GM12878 (cell line): ENCODE measurements around the gene GCDH. TPM values are rescaled to one million over a fixed set of nuclear protein-coding genes. Genes with fewer than 3 reads are reported as not detected.
"Not testable (repeated sequence)": the region's sequence is repeated elsewhere in the genome, so short reads cannot be mapped to it uniquely, and the experiment has no call there.

Experiments used
- ATAC-seq: fragments of 200-7000 bp; cut with Tn5 transposase; 3 replicates; pipeline ENCODE4 v1.9.1; 2020; ENCODE audit warnings: mild to moderate bottlenecking, moderate library complexity
- BruUV-seq: library from RNA; stranded (reverse); fragments of 400-500 nt; replicated peaks from 2 replicates; lab custom pipeline; 2021; lab: Mats Ljungman, UMichigan
- CTCF ChIA-PET: fragments of 300-600 bp; sonication (Branson Sonifier 250); formaldehyde crosslinking; extraction: SDS; loops from one replicate; lab custom pipeline; 2021; ENCODE audit warnings: inconsistent platforms; lab: Yijun Ruan, JAX
- POLR2A ChIA-PET: fragments of 350-600 bp; formaldehyde crosslinking; extraction: SDS; loops from one replicate; lab custom pipeline; 2021; ENCODE audit warnings: inconsistent platforms; lab: Charles Lee
- RAD21 ChIA-PET: fragments of 300-600 bp; sonication (Branson Sonifier 250); formaldehyde crosslinking; loops from one replicate; lab custom pipeline; 2023; ENCODE audit warnings: antibody characterized with exemption; ENCODE audit not compliant: unreplicated experiment; lab: Charles Lee
- SMC1A ChIA-PET: fragments of 300-600 bp; sonication (Branson Sonifier 250); formaldehyde crosslinking; loops from one replicate; lab custom pipeline; 2023; ENCODE audit not compliant: unreplicated experiment, uncharacterized antibody; lab: Charles Lee
- DNase-seq: peaks from one replicate; pipeline ENCODE4 v3.0.0-alpha.2; 2011; ENCODE audit warnings: low read depth, low spot score
- FAIRE-seq: peaks from 3 replicates; lab custom pipeline; 2011; peaks lifted over from hg19 to GRCh38; lab: Jason Lieb, UNC
- H2AFZ ChIP-seq: 2 replicates; pipeline ENCODE4 v1.6.0; 2011; ENCODE audit warnings: low read depth, low read length, control low read depth; ENCODE audit not compliant: control insufficient read depth
- H3K27ac ChIP-seq: 2 replicates; pipeline ENCODE4 v1.5.1; 2011; ENCODE audit warnings: control low read depth; ENCODE audit not compliant: control insufficient read depth, insufficient read depth
- H3K27me3 ChIP-seq, 2 experiments: replicated peaks in 1 of 2; 2 replicates each; pipeline versions ENCODE4 v1.6.0 to v1.6.1; 2011; ENCODE audit warnings: low read length in 1 of 2; ENCODE audit not compliant: control insufficient read depth in 2 of 2, insufficient read depth in 2 of 2
- H3K36me3 ChIP-seq, 2 experiments: 2 replicates each; pipeline ENCODE4 v1.5.1; 2011; ENCODE audit warnings: low read length in 1 of 2; ENCODE audit not compliant: control insufficient read depth in 2 of 2, insufficient read depth in 2 of 2
- H3K4me1 ChIP-seq: 2 replicates; pipeline ENCODE4 v1.6.1; 2011; ENCODE audit warnings: mild to moderate bottlenecking, low read length, moderate library complexity, mixed read lengths; ENCODE audit not compliant: control insufficient read depth, insufficient read depth
- H3K4me2 ChIP-seq: 2 replicates; pipeline ENCODE4 v1.6.0; 2011; ENCODE audit warnings: control low read depth; ENCODE audit not compliant: control insufficient read depth, insufficient read depth
- H3K4me3 ChIP-seq: fragments of 200-600 bp; sonication (generic); 2 replicates; pipeline ENCODE4 v1.5.1; 2016
- H3K79me2 ChIP-seq: 2 replicates; pipeline ENCODE4 v1.6.0; 2011; ENCODE audit warnings: low read length; ENCODE audit not compliant: control insufficient read depth, insufficient read depth
- H3K9ac ChIP-seq: 2 replicates; pipeline ENCODE4 v1.8.0; 2011; ENCODE audit warnings: low read length, control low read depth, mixed read lengths; ENCODE audit not compliant: control insufficient read depth, insufficient read depth
- H3K9me3 ChIP-seq: replicated peaks from 3 replicates; pipeline ENCODE4 v1.5.1; 2011; ENCODE audit warnings: mild to moderate bottlenecking, low read length; ENCODE audit not compliant: control insufficient read depth, insufficient read depth
- H4K20me1 ChIP-seq: 2 replicates; pipeline ENCODE4 v1.6.0; 2011; ENCODE audit not compliant: control insufficient read depth, insufficient read depth
- CTCF ChIP-seq, 3 experiments: IDR thresholded peaks in 2 of 3; conservative IDR thresholded peaks in 1 of 3; 2 replicates each; pipeline ENCODE4 v1.5.1; 2011; ENCODE audit warnings: low read depth in 3 of 3, low read length in 3 of 3, mild to moderate bottlenecking in 3 of 3, control low read depth in 2 of 3, moderate library complexity in 2 of 3, inconsistent platforms in 1 of 3, mixed read lengths in 1 of 3; ENCODE audit not compliant: control insufficient read depth in 2 of 3, insufficient read depth in 1 of 3; ENCODE audit errors: extremely low read depth in 1 of 3
- FOXK2 ChIP-seq: fragments of 450-650 bp; IDR thresholded peaks from 2 replicates; pipeline ENCODE4 v1.6.1; 2017; ENCODE audit warnings: mild to moderate bottlenecking, moderate library complexity
- HDGF ChIP-seq: fragments of 450-650 bp; IDR thresholded peaks from 2 replicates; pipeline ENCODE4 v1.6.1; 2016; ENCODE audit warnings: antibody characterized with exemption
- KAT2A ChIP-seq: conservative IDR thresholded peaks from 2 replicates; pipeline ENCODE4 v1.6.1; 2011; ENCODE audit warnings: low read depth, low read length; ENCODE audit not compliant: control insufficient read depth
- MEF2B ChIP-seq: fragments of 450-650 bp; IDR thresholded peaks from 2 replicates; pipeline ENCODE4 v1.6.1; 2018; ENCODE audit warnings: mild to moderate bottlenecking, moderate library complexity; ENCODE audit not compliant: partially characterized antibody, poor library complexity, severe bottlenecking
- NBN ChIP-seq: fragments of 450-650 bp; IDR thresholded peaks from 2 replicates; pipeline ENCODE4 v1.6.1; 2016
- PBX3 ChIP-seq: IDR thresholded peaks from 2 replicates; pipeline ENCODE4 v1.6.1; 2011; ENCODE audit warnings: mild to moderate bottlenecking, low read depth, low read length, moderate library complexity; ENCODE audit not compliant: insufficient replicate concordance
- PKNOX1 ChIP-seq: fragments of 450-650 bp; IDR thresholded peaks from 2 replicates; pipeline ENCODE4 v1.6.1; 2016; ENCODE audit warnings: mild to moderate bottlenecking
- SIN3A ChIP-seq: IDR thresholded peaks from 2 replicates; pipeline ENCODE4 v1.6.1; 2012; ENCODE audit warnings: low read depth, low read length, improper control_type of control experiment
- YY1 ChIP-seq: IDR thresholded peaks from 2 replicates; pipeline ENCODE4 v1.6.1; 2011; ENCODE audit warnings: low read depth, mild to moderate bottlenecking, low read length
- WGBS: methylation state at CpG from one replicate; pipeline ENCODE4 v1.1.6; 2016; ENCODE audit warnings: low lambda C conversion rate; ENCODE audit not compliant: insufficient replicate concordance, insufficient coverage; ENCODE audit errors: missing lambda C conversion rate; 5-methylcytosine and 5-hydroxymethylcytosine counted together
- in situ Hi-C: fragments of 300-500 bp; cut with MboI; formaldehyde crosslinking; loops from 9 replicates; pipeline ENCODE4 v1.14.3; 2018; ENCODE audit warnings: mixed read lengths
- intact Hi-C: fragments of 100-400 bp; cut with micrococcal nuclease; formaldehyde crosslinking; loops from one replicate; pipeline ENCODE4 v1.14.2; 2022; ENCODE audit not compliant: unreplicated experiment
- polyA plus RNA-seq, 11 experiments: library from polyadenylated mRNA; depleted of rRNA in 4 of 11; unstranded in 6 of 11; stranded (reverse) in 5 of 11; fragments of >200 nt; fragmentation: Nextera tagmentation in 4 of 11; fragmentation: Illumina TruSeq in 1 of 11; extraction: Ambion mirVana in 4 of 11; extraction: Trizol in 1 of 11; gene quantifications; 1 replicate in 1 of 11; 2 replicates in 10 of 11; pipeline versions ENCODE4 v1.2.1 to v1.2.3, GENCODE V29; 2011 to 2016; ENCODE audit warnings: inconsistent platforms in 2 of 11, missing spikeins in 2 of 11, low read depth in 1 of 11
- total RNA-seq, 4 experiments: library from RNA; depleted of rRNA in 3 of 4; stranded (reverse); fragments of >200 nt in 3 of 4; fragmentation: Illumina TruSeq in 1 of 4; extraction: Trizol in 1 of 4; gene quantifications; 2 replicates each; pipeline versions ENCODE4 v1.2.1 to v1.2.3, GENCODE V29; 2013 to 2021

GCDH gene
- total and polyA plus RNA-seq, 10 of the 15 experiments (the other 5 are each of a cell fraction or from before 2014, with no cell fraction given): 4.2 to 69.4 (median 39.7) TPM

GRCh38 chr19:12888006-12888603 is 2.9 kb upstream of the GCDH start:
- WGBS: 21% methylated on average over 5 of the region's 5 CpGs
- Histone ChIP-seq H3K27ac (no peak overlapping the region), H3K4me3 (no peak overlapping the region), H3K36me3 (no peaks in the 10 kb centered on the region), H3K9me3 (peaks cover 7% of the 10 kb centered on the region), H3K27me3 (no peaks in the 10 kb centered on the region; a peak in 1 of 4 replicates), H3K4me1 (peaks cover 19% of the 10 kb centered on the region), H3K79me2 (peaks cover 10% of the 10 kb centered on the region), H2AFZ (no peak overlapping the region), H4K20me1 (no peaks in the 10 kb centered on the region), H3K4me2 (no peak overlapping the region), H3K9ac (no peak overlapping the region)
- ChIA-PET CTCF (interaction anchor here (0.6 to 13.2 kb wide), 2 partner anchors 75 to 139 kb away, joined by 3 to 182 read pairs; no protein-coding TSS in a partner anchor), POLR2A (no interaction called here), SMC1A (interaction anchor here (1.5 kb wide), 1 partner anchor 12 kb away, joined by 4 read pairs; no protein-coding TSS in a partner anchor), RAD21 (interaction anchor here (0.6 kb wide), 1 partner anchor 124 kb away, joined by 3 read pairs; no protein-coding TSS in a partner anchor)
- no TSS peak for BruUV-seq
- FAIRE-seq (no peak), ATAC-seq (no peak), DNase-seq (no peak)
- in situ Hi-C loops (loop anchor here (10.0 kb wide), 1 partner anchor 207 kb away; no protein-coding TSS in a partner anchor), intact Hi-C loops (no loop called here)
- TF ChIP-seq YY1: peak; percentile 24; the same call in 1 of the 2 replicates
- TF ChIP-seq KAT2A: no peak

- in situ Hi-C loops, DNase-seq, H3K9me3 ChIP-seq, H3K27ac ChIP-seq, H3K79me2 ChIP-seq, FAIRE-seq, ATAC-seq, intact Hi-C loops, H3K36me3 ChIP-seq, H3K4me1 ChIP-seq, H3K9ac ChIP-seq, BruUV-seq, H4K20me1 ChIP-seq, H3K27me3 ChIP-seq: not testable (repeated sequence)
- ChIA-PET RAD21 (interaction anchor here (0.7 to 2.8 kb wide), 14 partner anchors 8 to 171 kb away, joined by 3 to 19 read pairs (median 4); partner anchors contain the start of genes CALR and DNASE2), CTCF (interaction anchor here (0.6 to 13.2 kb wide), 13 partner anchors 9 to 1450 kb away, joined by 3 to 182 read pairs (median 5); partner anchors contain the start of genes DNASE2 and FARSA), SMC1A (interaction anchor here (0.8 to 1.7 kb wide), 12 partner anchors 8 to 75 kb away, joined by 3 to 19 read pairs (median 4); partner anchors contain the start of genes CALR, FARSA and GADD45GIP1), POLR2A (interaction anchor here (0.7 to 2.6 kb wide), 12 partner anchors 9 to 951 kb away, joined by 3 to 35 read pairs (median 4); partner anchors contain the start of genes DNASE2, FARSA and SYCE2)
- TF ChIP-seq PBX3: peak; percentile 21
- TF ChIP-seq PKNOX1: peak; percentile 80
- TF ChIP-seq HDGF: peak; percentile 59; the same call in 1 of the 2 replicates
- 0 out of 2 replicates have a peak, but pooled peaks have one; percentile 74 for TF ChIP-seq SIN3A
- 0 out of 2 replicates have a peak, but pooled peaks have one; percentile 18 for TF ChIP-seq FOXK2
- 0 out of 6 replicates have a peak, but pooled peaks of 1 of the 3 experiments have one; percentile 6 for TF ChIP-seq CTCF (IDR thresholded peaks at IDR 0.05 in 2 of 3, conservative IDR thresholded peaks at IDR 0.05 in 1 of 3; ENCODE audit: control insufficient read depth in 2 of 3, extremely low read depth in 1 of 3, insufficient read depth in 1 of 3, low read depth in 3 of 3, low read length in 3 of 3)
- peak; percentile 73 for TF ChIP-seq MEF2B
- TF ChIP-seq NBN: peak; percentile 82; the same call in 1 of the 2 replicates
- Histone ChIP-seq H2AFZ (peak overlapping the region; percentile 79), H3K4me3 (0 out of 2 replicates have a peak overlapping the region, but pooled peaks have one; percentile 14), H3K4me2 (peak overlapping the region; percentile 66)
- WGBS: 26% methylated on average over 9 of the region's 10 CpGs
Measured at GRCh38 chr19:12890299-12890786, 617 bp upstream of the GCDH start.
